SJCRH30 (cell line): ENCODE data around the gene ZYG11B. TPM values are rescaled to one million over a fixed set of nuclear protein-coding genes. Genes with fewer than 3 reads are reported as not detected.
"Not testable (repeated sequence)": the region's sequence is repeated elsewhere in the genome, so short reads cannot be mapped to it uniquely, and the experiment has no call there.

ENCODE experiments used
- DNase-seq, 2 experiments: peaks; one replicate each; pipeline ENCODE4 v3.0.0-alpha.2; 2015 to 2020
- H3K27ac ChIP-seq: fragments of 250-450 bp; sonication (Bioruptor Pico); 2 replicates; pipeline ENCODE4 v1.5.1; 2020; ENCODE audit warnings: mild to moderate bottlenecking, moderate library complexity
- H3K27me3 ChIP-seq: fragments of 250-450 bp; sonication (Bioruptor Pico); 2 replicates; pipeline ENCODE4 v1.5.1; 2020; ENCODE audit warnings: mild to moderate bottlenecking, moderate library complexity
- H3K36me3 ChIP-seq: fragments of 250-450 bp; sonication (Bioruptor Pico); 2 replicates; pipeline ENCODE4 v1.5.1; 2020; ENCODE audit warnings: mild to moderate bottlenecking, moderate library complexity
- H3K4me1 ChIP-seq: fragments of 250-450 bp; sonication (Bioruptor Pico); 2 replicates; pipeline ENCODE4 v1.5.1; 2020; ENCODE audit warnings: mild to moderate bottlenecking, moderate library complexity
- H3K4me3 ChIP-seq: fragments of 250-450 bp; sonication (Bioruptor Pico); 2 replicates; pipeline ENCODE4 v1.5.1; 2020; ENCODE audit warnings: mild to moderate bottlenecking, moderate library complexity
- H3K9me3 ChIP-seq: fragments of 250-450 bp; sonication (Bioruptor Pico); replicated peaks from 2 replicates; pipeline ENCODE4 v1.5.1; 2020; ENCODE audit warnings: mild to moderate bottlenecking, moderate library complexity
- total RNA-seq: library from RNA; depleted of rRNA; stranded (reverse); fragments of >200 nt; shearing (Covaris generic); gene quantifications from 2 replicates; pipeline ENCODE4 v1.2.3, GENCODE V29; 2014; rRNA removed

ZYG11B gene
- total RNA-seq = 36.6 and 39.5 TPM in 2 replicates

GRCh38 chr1:52726265-52727113 lies at the start of gene ZYG11B:
Gene ZYG11B (plus strand): TSS chr1:52726453. CDS start chr1:52726654, 201 bp downstream.
- Histone ChIP-seq H3K36me3 (no peaks in the 10 kb centered on the region), H3K4me1 (no peaks in the 10 kb centered on the region)

GRCh38 chr1:52677076-52677806 lies 49.0 kb upstream of the ZYG11B start:
- Histone ChIP-seq H3K9me3 (no peaks in the 10 kb centered on the region), H3K36me3 (no peaks in the 10 kb centered on the region), H3K27me3 (no peaks in the 10 kb centered on the region), H3K4me1 (0 out of 2 replicates have a peak, but pooled peaks cover 3% of the 10 kb centered on the region), H3K4me3 (no peak overlapping the region), H3K27ac (no peak overlapping the region)
- no peak for DNase-seq

More at GRCh38 chr1:52726265-52727113, at the start of gene ZYG11B:
- no peaks in the 10 kb centered on the region for H3K9me3 ChIP-seq
- DNase-seq = peak; percentile 93 to 94
- peaks cover 4% of the 10 kb centered on the region; the same call in 1 of the 2 replicates for H3K27me3 ChIP-seq
- peak within 1 kb of the TSS; percentile 48 for H3K27ac ChIP-seq
- peak within 1 kb of the TSS; percentile 93 for H3K4me3 ChIP-seq

GRCh38 chr1:52679048-52679447 lies 47.2 kb upstream of the ZYG11B start:
- H3K9me3 ChIP-seq = no peaks in the 10 kb centered on the region
- peak; percentile 61 to 78 for DNase-seq
- H3K27ac ChIP-seq = no peak overlapping the region

GRCh38 chr1:52679498-52679897 lies 46.8 kb upstream of the ZYG11B start:
- Histone ChIP-seq H3K4me3 (no peak overlapping the region), H3K4me1 (0 out of 2 replicates have a peak, but pooled peaks cover 3% of the 10 kb centered on the region), H3K9me3 (no peaks in the 10 kb centered on the region), H3K27ac (no peak overlapping the region), H3K36me3 (peaks cover 2% of the 10 kb centered on the region; the same call in 1 of the 2 replicates), H3K27me3 (no peaks in the 10 kb centered on the region)
- no peak for DNase-seq

More at GRCh38 chr1:52679048-52679447, 47.2 kb upstream of the ZYG11B start:
- H3K36me3 ChIP-seq = 0 out of 2 replicates have a peak, but pooled peaks cover under 1% of the 10 kb centered on the region
- 0 out of 2 replicates have a peak, but pooled peaks cover 3% of the 10 kb centered on the region for H3K4me1 ChIP-seq
- H3K4me3 ChIP-seq = no peak overlapping the region
- no peaks in the 10 kb centered on the region for H3K27me3 ChIP-seq

GRCh38 chr1:52680353-52680752 lies 45.9 kb upstream of the ZYG11B start:
- peaks cover 2% of the 10 kb centered on the region; the same call in 1 of the 2 replicates for H3K36me3 ChIP-seq

GRCh38 chr1:52681136-52681535 lies 45.1 kb upstream of the ZYG11B start:
- Histone ChIP-seq H3K9me3 (no peaks in the 10 kb centered on the region), H3K36me3 (peaks cover 7% of the 10 kb centered on the region; the same call in 1 of the 2 replicates), H3K4me3 (no peak overlapping the region), H3K27ac (no peak overlapping the region), H3K27me3 (no peaks in the 10 kb centered on the region), H3K4me1 (0 out of 2 replicates have a peak, but pooled peaks cover 3% of the 10 kb centered on the region)
- no peak for DNase-seq

More at GRCh38 chr1:52680353-52680752, 45.9 kb upstream of the ZYG11B start:
- Histone ChIP-seq H3K4me3 (no peak overlapping the region), H3K27ac (no peak overlapping the region), H3K9me3 (no peaks in the 10 kb centered on the region), H3K4me1 (0 out of 2 replicates have a peak, but pooled peaks cover 3% of the 10 kb centered on the region), H3K27me3 (no peaks in the 10 kb centered on the region)
- DNase-seq = no peak

- DNase-seq = no peak
- Histone ChIP-seq H3K27ac (no peak overlapping the region), H3K9me3 (no peaks in the 10 kb centered on the region), H3K36me3 (peaks cover 29% of the 10 kb centered on the region), H3K4me1 (0 out of 2 replicates have a peak, but pooled peaks cover 3% of the 10 kb centered on the region), H3K4me3 (no peak overlapping the region), H3K27me3 (no peaks in the 10 kb centered on the region)
Observed at GRCh38 chr1:52683367-52683940, 42.8 kb upstream of the ZYG11B start.

- no peak for DNase-seq
- peaks cover 38% of the 10 kb centered on the region for H3K36me3 ChIP-seq
- H3K9me3 ChIP-seq = no peaks in the 10 kb centered on the region
- H3K27me3 ChIP-seq = no peaks in the 10 kb centered on the region
- H3K4me3 ChIP-seq = no peak overlapping the region
- H3K27ac ChIP-seq = no peak overlapping the region
- H3K4me1 ChIP-seq = 0 out of 2 replicates have a peak, but pooled peaks cover under 1% of the 10 kb centered on the region
Observed at GRCh38 chr1:52684545-52684944, 41.7 kb upstream of the ZYG11B start.

GRCh38 chr1:52686261-52686751 lies 39.9 kb upstream of the ZYG11B start:
- H3K27me3 ChIP-seq, H3K4me3 ChIP-seq, H3K27ac ChIP-seq, H3K4me1 ChIP-seq, H3K9me3 ChIP-seq: not testable (repeated sequence)
- peak; percentile 63 to 84 for DNase-seq
- H3K36me3 ChIP-seq = peaks cover 49% of the 10 kb centered on the region

- H3K9me3 ChIP-seq = no peaks in the 10 kb centered on the region
- no peaks in the 10 kb centered on the region for H3K4me1 ChIP-seq
- peaks cover 53% of the 10 kb centered on the region for H3K36me3 ChIP-seq
- no peaks in the 10 kb centered on the region for H3K27me3 ChIP-seq
- DNase-seq = no peak
- no peak overlapping the region for H3K4me3 ChIP-seq
- no peak overlapping the region for H3K27ac ChIP-seq
Observed at GRCh38 chr1:52686830-52687229, 39.4 kb upstream of the ZYG11B start.

GRCh38 chr1:52691821-52692220 lies 34.4 kb upstream of the ZYG11B start:
- DNase-seq = no peak
- Histone ChIP-seq H3K9me3 (no peaks in the 10 kb centered on the region; the same call in 1 of the 2 replicates), H3K36me3 (peaks cover 52% of the 10 kb centered on the region), H3K27ac (no peak overlapping the region), H3K27me3 (no peaks in the 10 kb centered on the region), H3K4me3 (no peak overlapping the region), H3K4me1 (no peaks in the 10 kb centered on the region)

- Histone ChIP-seq H3K27ac (no peak overlapping the region), H3K36me3 (peaks cover 43% of the 10 kb centered on the region), H3K9me3 (no peaks in the 10 kb centered on the region; the same call in 1 of the 2 replicates), H3K4me1 (no peaks in the 10 kb centered on the region), H3K27me3 (no peaks in the 10 kb centered on the region), H3K4me3 (no peak overlapping the region)
- no peak for DNase-seq
Observed at GRCh38 chr1:52692697-52693096, 33.6 kb upstream of the ZYG11B start.

- H3K4me3 ChIP-seq, H3K27me3 ChIP-seq, H3K27ac ChIP-seq, H3K4me1 ChIP-seq, H3K9me3 ChIP-seq, DNase-seq: not testable (repeated sequence)
- H3K36me3 ChIP-seq = peaks cover 37% of the 10 kb centered on the region
Observed at GRCh38 chr1:52693351-52693750, 32.9 kb upstream of the ZYG11B start.

- no peak for DNase-seq
- Histone ChIP-seq H3K27ac (no peak overlapping the region), H3K27me3 (no peaks in the 10 kb centered on the region), H3K4me3 (no peak overlapping the region), H3K36me3 (peaks cover 32% of the 10 kb centered on the region), H3K9me3 (no peaks in the 10 kb centered on the region; the same call in 1 of the 2 replicates), H3K4me1 (no peaks in the 10 kb centered on the region)
Observed at GRCh38 chr1:52693843-52694242, 32.4 kb upstream of the ZYG11B start.
